Endometrium (tissue), 2 donors: ENCODE measurements around the gene FCRL6.
A peak's percentile ranks its signal among the peaks of the same experiment; 100 is the strongest.

ENCODE experiments used
- FAIRE-seq: peaks from 2 replicates; lab custom pipeline; 2012; peaks lifted over from hg19 to GRCh38; lab: Jason Lieb, UNC
- donor health status: control.
- donor health status: control.

FCRL6 gene

DNA sequence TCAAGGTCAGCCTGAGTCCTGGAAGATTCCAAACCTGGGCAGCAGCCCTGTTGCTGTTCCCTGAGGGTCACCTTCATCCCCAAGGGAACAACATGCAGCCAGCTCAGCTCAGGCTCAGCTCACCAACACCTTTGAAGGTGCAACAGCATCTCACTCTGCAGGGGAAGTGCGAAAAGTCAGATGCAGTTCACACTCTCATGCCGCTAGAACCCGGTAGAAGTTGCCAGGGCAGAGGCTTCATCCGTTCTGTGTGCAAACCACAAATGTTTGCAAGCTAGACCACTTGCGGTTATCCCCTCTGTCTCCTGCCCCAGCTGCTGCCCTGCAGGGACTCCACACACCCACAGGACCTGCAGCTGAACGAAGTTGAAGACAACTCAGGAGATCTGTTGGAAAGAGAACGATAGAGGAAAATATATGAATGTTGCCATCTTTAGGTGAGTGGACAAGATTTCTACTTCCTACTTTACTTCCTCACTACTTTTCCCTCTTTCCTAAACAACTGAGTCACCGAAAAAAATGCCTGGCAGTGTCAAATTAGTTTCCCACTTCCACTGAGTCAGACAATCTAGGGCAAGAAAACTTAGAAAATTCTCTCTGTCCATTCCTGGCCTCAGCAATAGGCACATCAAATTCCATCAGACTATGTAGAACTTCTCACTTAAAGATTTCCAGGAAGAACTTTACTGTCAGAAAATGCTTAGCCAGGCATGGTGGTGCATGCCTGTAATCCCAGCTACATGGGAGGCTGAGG lies 1.8 kb upstream of the FCRL6 start:
- no peak for FAIRE-seq

DNA sequence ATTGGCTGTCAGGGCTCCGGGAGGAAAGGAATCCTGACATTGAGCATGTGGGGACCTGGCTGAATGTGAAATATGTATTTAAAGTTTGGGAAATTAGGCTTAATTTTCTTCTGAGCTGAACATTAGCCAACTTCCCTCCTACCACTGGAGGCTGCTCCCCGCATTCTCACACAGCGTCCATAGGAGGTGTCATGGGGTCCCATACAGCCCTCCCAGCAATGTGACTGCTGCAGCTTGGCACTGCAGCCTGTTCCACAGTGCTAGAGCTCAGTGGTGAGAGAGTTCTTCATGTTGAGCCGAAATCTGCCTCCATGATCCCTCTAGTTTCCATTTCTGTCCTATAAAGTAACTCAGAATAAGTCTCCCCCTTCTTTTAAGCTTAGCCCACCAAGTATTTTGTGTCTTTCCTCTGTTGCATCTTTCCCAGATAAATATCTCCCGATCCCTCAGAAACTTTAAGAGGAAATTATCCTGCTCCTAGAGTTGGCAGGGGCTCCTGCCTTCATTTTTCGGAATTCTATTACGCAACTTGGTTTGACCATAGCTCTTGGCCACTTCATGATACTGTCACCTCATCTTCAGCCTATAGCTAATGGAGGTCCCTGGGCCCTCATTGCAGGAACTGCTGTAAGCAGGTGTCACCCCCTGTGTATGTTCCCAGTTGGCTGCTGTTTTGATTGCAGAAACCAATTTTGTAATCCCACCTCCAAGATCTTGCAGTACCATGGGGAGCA lies 2.0 kb downstream of the FCRL6 start:
- no peak for FAIRE-seq

DNA sequence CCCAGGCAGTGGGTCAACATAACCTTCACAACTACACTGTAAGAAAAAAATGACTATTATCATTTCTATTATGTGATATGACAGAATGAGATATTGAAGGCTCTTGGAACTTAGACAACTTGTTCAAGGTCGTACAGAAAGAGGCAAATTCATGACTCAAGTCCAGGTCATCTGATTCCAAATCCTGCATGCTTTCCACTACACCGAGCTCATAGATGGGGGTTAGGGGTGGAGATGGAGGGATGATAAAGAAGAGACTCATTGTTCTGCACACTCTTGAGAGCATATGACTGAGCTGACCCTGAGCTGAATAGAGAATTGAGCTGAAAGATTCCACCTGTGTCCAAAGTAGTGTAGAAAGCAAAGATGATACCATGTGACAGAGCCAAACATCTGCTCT lies 2.8 kb downstream of the FCRL6 start:
- FAIRE-seq: no peak

DNA sequence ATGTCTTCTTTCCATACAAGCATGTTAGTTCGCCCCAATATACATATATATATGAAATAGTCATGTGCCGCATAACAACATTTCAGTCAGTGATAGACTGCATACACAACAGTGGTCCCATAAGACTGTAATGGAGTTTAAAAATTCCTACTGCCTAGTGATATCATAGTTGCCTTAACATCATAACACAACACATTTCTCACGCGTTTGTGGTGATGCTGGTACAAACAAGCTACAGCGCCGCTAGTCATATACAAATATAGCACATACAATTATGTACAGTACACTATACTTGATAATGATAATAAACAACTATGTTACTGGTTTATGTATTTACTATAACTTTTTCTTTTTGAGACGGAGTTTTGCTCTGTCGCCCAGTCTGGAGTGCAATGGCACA lies 13.8 kb downstream of the FCRL6 start:
- FAIRE-seq: no peak

DNA sequence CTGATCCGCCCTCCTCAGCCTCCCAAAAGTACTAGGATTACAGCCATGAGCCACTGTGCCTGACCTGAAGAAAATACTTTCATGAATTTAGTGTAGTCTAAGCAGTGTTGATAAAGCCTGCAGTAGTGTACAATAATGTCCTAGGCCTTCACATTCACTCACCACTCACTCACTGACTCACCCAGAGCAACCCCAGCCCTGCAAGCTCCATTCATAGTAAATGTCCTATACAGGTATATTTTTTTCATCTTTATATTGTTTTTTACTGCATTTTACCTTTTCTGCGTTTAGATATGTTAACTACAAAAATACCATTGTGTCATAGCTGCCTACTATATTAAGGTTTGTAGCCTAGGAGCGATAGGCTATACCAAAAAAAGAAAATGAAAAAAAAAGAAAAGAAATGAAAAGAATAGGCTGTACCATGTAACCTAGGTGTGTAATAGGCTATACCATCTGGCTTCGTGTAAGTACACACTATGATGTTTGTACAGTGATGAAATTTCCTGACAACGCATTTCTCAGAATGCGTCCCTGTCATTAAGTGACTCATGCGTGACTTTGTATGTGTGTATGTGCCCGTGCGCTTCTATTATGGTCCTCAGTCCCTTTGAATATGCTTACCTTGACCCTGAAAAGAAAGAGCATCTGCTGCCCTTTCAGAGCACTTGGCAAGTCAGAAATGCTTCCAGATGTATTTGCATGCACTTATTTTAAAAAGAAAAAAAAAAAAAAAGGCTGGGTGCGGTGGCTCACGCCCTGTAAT lies 15.3 kb downstream of the FCRL6 start:
- FAIRE-seq: no peak

DNA sequence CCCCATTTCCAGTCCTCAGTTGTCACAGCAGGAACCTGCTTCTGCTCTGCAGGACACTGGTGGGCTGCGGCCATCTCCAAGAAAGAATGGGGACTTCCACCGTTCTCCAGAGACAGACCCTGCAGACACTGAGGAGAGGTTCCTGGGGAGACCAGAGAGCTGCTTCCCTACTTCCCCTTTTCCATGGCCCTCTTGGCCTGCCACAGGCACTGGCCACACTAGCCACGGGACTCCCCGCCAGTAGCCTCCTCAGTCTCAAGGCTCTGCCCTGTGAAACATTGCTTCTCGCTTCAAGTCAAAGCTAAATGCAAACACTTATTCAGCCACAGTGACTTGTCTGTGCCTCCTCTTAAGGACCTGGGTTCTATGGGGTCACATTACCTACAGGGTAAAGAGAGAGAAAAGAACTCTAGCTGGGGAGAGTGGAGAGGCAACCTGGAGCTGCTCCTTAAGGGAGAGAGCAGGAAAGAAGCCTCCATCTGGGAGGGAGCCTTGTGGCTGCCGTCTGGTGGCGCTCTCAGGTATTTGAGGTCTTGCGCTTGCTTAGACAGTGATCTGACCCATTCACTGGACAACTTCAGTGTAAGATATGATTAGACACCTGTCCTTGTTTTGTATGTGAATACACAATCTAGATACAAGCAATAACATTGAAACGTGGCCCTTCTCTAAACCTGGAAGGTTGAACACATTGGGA lies 19.2 kb downstream of the FCRL6 start:
- FAIRE-seq: peak; percentile 23

DNA sequence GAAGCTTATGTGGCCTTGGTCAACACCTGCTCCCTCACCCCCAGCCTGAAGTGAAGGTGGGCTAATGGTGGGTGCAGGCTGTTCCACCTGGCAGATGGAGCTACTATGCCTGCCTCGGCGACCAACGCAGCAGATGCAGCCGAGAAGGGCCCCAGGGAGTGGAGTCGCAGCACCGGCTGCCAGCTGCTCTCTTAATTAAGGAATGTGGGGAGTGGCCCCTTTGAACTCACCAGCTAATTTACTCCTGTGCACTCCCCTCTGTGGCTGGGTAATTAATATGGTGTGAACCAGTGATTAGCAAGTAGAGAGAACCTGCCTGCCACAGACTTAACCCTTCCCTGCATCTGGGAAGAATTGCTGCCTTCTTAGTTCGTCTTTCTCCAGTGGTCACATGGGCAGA lies 21.2 kb downstream of the FCRL6 start:
- FAIRE-seq: no peak

DNA sequence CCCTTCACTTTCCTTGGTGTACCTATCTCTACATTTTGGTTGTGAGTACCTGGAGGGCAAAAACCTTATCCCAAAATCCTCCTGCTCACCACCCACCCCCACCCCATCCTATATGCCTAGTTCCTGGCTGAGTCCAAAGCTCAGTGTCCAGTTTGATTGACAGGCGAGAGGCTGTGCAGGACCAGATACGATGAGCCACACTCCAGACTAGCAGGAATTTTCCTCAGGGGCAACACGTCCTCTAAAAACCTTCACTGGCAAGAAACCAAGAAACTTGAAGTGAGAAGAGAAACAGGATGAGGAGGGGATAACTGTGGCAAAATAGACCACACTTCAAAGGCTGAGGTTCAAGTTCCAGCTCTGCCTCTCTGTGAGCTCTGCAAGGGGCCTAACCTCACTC lies 23.4 kb downstream of the FCRL6 start:
- FAIRE-seq: no peak

DNA sequence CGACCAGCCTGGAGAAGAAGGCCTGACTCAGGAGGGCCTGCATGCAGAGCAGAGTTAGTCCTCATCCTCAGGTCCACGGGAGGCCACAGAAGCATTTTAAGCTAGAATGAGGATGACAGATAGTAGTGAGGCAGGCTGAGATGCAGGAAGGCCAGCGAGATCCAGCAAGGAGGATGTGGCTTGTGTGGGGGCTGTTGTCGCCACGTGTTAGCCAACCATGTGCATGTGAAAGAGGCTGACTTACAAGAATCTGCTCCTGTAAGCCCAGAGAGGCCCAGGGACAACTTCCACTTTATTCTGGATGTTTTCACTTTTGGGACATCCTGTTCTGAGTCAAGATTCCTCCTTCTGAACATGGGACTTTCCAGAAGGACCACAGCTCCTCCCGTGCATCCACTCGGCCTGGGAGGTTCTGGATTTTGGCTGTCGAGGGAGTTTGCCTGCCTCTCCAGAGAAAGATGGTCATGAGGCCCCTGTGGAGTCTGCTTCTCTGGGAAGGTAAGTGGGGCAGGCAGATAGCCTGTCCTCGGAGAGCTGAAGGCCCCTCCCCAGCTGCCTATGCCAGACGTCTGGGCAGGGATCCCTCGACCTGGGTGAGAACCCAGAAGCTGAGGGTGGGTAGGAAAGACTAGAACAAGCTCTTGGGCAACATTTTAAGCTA lies 24.4 kb downstream of the FCRL6 start, which contains the start of gene SLAMF8:
TSS of gene SLAMF8 (plus strand) at position 433 of the 661 bp plus-strand sequence. CDS start at position 459, 26 bp downstream.
- no peak for FAIRE-seq

DNA sequence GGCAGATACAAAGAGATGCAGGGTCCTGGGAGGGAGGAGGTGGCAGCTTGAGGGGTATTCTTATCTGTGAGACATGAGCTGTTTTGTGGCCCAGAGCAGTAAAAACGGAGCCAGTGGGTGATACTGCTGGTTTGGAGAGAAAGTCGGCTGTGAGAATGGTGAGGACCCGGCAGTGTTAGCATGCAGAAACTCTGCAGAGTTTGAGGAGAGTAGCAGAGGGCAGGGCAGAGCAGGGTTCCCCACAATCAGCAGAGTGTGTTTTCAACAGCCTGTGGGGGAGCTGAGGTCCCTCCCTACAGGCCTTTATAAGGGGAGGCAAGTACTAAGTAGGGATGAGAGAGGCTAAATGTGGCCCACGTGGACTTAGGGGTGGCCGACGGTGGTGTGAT lies 24.9 kb downstream of the FCRL6 start:
- FAIRE-seq: no peak

DNA sequence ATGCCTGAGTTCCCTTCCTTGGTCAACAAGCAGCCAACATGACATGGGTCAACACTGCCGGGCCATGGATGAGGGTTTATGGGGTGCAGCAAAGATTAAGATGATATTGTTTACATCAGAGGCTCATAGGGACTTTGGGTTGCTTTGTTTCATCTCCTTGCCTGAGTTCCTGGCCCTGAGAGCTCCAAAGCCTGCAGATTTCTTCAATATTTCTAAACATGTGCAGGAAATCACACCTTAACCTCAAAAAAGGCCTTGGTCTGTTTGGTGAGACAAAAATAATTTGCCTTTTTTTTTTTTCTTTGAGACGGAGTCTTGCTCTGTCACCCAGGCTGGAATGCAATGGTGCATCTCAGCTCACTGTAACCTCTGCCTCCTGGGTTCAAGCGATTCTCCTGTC lies 25.4 kb downstream of the FCRL6 start:
- FAIRE-seq: no peak

DNA sequence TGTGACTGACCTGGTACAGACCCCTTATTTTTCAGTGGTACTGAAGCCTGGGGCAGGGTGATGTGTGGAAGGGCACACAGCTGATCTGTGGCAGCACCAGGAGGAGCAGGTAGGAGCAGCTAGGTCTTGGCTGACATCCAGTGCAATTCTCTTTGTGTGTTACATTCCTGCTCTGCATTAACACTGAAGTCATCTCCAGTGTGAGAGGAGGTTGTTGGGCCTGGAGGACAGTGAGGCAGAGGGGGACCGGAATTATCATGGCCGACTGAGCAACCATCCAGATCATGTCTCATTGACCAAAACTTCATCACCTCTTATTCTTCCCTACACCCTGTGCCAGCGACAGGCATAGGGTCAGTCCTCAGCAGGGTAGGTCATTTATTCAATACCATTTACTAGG lies 26.0 kb downstream of the FCRL6 start:
- no peak for FAIRE-seq

DNA sequence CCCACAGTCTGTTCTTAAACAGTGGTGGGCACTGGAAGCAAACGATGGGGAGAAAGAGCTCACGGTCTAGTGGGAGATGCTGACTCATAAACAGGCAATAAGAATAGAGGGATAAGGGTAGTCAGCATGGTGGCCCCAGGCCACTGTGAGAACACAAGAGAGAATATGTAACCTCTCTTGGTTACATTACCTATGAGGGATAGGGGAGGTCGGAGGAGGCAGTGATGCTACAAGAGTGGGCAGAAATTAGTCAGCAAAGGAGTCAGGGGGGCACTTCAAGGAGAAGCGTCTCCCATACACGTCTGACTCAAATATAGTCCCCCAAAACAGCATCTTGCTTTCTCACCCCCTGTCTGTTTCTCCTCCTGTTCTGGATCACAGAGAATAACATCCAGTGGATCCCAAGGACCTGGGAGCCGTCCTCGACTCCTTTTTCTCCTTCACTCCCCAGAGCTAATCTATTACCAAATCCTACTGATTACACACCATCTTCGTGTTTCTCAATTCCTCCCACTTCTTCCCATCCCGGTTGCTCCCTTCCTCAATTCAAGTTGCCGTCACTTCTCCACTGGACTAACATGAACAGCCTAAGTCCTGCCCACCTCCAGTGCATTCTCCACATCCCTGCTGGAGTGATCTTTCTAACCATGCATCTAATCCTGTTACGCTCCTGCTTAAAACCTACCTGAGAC lies 26.6 kb downstream of the FCRL6 start:
- FAIRE-seq: no peak

DNA sequence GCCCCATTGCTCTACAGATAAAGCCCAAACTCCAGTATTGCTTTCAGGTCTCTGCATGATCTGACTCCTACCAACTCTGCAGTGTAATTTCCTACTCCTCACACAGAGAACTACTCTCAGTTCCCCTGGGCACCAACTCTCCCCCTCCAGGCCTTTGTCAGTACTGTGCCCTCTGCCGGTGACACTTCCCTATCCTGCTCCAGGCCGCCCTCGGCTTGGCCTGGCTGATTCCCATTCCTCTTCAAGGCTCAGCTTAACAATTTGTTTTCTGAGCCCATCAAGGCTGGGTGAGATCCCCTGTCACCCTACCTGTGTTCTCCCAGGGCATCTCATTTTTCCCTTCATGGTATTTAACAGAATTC lies 27.1 kb downstream of the FCRL6 start:
- FAIRE-seq: no peak

DNA sequence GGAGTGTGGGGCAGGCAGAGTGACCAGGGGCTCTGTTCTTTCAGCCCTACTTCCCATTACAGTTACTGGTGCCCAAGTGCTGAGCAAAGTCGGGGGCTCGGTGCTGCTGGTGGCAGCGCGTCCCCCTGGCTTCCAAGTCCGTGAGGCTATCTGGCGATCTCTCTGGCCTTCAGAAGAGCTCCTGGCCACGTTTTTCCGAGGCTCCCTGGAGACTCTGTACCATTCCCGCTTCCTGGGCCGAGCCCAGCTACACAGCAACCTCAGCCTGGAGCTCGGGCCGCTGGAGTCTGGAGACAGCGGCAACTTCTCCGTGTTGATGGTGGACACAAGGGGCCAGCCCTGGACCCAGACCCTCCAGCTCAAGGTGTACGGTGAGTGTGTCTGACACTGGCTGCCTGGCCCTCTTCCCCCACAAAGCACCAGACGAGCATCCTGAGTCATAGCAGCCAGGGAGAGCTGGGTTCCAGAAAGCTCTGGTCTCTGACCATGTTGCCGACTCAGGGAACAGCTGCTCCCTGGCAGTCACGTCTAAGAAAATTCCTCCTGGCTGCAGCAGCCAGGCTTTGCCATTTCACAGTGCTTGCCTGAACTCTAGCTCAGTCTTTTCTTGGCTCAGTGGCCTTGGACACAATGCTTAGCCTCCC lies 27.8 kb downstream of the FCRL6 start:
- FAIRE-seq: no peak

DNA sequence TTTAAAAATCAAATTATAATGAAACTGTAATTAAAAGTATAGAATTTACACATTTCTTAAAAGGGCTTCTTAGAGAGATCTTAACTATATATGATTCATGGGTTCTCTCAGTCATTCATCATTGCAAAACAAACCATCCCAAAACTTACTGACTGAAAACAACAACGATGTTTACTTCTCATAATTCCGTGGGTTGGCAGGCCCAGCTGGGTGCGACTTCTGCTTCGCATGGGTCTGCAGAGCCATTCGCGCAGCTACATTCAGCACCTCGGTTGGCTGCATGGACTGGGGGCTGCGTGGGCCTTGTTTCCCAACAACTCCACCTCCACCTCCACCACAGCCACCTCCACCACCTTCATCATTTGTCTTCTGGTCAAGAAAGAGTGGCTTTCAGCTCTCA lies 28.6 kb downstream of the FCRL6 start:
- no peak for FAIRE-seq

DNA sequence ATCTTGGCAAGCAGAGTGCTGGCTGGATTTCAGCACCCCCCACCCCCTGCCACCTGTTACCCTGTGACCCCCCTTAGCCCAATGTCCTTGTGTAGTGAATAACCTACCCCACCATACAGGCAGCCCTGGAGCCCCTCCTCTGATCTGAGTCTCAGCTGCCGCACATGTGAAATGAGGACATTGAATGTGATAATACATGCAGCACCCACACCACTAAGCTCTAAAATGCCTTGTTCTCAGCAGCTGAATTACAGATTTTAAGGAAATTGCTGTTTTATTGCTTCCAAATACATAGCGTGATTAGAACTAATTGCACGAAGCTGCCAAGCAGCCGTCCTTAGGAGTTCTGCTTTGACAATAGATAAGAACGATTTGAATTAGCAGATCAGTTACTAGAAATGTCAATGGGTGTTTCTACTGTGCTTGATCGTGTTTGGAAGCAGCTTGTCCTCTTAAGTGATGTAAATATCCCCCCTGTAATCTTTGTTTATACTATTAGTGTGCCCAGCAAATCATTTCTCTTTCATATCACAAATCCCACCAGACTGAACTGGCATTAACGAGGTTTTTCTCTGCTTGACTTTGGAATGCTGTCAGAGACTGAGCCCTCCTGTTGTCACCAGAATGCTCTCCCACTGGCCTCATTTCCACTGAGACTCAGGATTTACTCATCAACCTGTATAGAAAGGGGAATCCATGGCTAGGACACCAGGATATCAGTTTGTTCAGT lies 29.4 kb downstream of the FCRL6 start:
- FAIRE-seq: no peak

DNA sequence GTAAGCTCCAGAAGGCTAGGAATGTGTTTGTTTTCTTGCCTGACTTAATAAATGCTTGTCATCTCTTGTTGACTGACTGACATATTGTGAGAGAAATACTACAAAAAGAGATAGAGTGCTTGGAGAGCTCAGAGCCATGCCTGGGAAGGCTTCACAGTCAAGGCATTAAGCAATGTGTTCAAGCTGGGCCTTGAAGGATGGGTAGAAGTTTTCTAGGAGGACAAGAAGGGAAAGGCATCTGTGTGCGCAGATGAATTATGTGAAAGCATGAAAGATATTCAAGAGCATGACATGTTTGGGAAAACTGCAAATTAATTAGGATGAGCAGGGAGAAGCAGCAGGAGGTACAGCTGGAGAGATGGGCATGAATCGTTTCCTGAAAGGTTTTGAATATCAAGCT lies 30.1 kb downstream of the FCRL6 start:
- FAIRE-seq: no peak

DNA sequence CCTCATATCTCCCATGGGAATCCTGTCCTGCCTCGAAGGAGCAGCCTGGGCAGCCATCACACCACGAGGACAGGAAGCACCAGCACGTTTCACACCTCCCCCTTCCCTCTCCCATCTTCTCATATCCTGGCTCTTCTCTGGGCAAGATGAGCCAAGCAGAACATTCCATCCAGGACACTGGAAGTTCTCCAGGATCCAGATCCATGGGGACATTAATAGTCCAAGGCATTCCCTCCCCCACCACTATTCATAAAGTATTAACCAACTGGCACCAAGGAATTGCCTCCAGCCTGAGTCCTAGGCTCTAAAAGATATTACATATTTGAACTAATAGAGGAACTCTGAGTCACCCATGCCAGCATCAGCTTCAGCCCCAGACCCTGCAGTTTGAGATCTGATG lies 33.2 kb downstream of the FCRL6 start:
- no peak for FAIRE-seq

DNA sequence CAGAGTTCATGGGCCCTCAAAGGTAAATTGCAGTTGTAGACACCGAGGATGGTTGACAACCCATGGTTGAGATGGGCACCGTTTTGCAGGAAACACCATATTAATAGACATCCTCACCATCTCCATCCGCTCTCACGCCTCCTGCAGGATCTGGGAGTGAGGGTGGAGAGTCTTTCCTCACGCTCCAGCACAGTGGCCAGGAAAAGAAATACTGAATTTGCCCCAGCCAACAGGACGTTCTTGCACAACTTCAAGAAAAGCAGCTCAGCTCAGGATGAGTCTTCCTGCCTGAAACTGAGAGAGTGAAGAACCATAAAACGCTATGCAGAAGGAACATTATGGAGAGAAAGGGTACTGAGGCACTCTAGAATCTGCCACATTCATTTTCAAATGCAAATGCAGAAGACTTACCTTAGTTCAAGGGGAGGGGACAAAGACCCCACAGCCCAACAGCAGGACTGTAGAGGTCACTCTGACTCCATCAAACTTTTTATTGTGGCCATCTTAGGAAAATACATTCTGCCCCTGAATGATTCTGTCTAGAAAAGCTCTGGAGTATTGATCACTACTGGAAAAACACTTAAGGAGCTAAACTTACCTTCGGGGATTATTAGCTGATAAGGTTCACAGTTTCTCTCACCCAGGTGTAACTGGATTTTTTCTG lies 33.8 kb downstream of the FCRL6 start:
- no peak for FAIRE-seq
